ENCODE results near the gene FAM221A. TPM values are rescaled to one million over a fixed set of nuclear protein-coding genes. Genes with fewer than 3 reads are reported as not detected.
"Not testable (repeated sequence)": the region's sequence is repeated elsewhere in the genome, so short reads cannot be mapped to it uniquely, and the experiment has no call there.

The FAM221A gene
- total RNA-seq, 1 experiment from 2014 or later = 5.3 TPM

DNA sequence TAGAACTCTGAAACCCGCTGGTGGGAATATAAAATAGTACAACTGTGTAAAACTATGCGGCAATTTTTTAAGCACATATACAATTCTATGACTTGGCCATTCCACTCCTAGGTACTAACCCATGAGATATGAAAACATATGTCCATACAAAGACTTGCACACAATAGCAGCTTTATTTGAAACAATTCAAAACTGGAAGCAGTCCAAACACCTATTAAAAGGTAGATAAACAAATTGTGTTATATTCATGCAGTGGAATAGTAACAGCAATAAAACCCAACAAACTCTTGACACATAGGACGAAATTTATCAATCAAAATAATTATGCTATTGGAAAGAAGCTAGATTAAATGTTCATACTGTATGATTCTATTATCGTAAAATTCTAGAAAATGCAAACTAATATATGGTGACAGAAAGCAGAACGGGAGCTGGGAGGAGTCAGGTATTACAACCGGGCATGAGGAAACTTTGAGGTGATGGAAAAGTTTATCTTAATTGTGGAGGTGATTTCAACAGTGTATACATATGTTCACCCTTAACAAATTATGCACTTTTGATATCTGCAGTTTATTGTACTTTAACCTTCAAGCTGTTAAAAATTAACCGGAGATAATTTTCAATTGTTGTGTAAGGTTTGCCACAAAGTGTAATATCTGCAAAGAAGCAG lies 29.2 kb downstream of the FAM221A start:
- no peak for DNase-seq (ENCODE audit: low read depth)

DNA sequence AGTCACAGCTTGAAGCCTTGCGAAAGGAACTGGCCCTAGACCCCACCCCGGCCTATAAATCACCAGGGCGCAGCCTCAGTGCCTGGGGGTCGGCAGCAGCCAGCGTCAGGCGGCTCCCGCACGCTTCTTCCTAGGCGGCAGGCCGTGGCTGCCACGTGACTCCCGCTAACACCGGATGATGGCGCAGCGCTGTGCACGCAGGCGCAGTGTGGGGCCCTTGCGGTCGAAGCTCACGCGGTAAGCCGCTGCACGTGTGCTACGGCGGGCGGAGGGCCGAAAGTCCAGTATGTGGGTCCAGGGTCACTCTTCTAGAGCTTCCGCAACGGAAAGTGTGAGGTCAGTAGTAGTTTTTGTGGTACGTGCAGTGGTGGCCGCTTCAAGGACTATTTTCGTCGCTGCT lies 30.0 kb downstream of the FAM221A start, which contains the start of gene STK31:
Gene STK31, plus strand, starts transcription at position 220 of the 400 bp plus-strand sequence. Its CDS starts 67 bp downstream, at position 287.
- DNase-seq (ENCODE audit: low read depth) = no peak

DNA sequence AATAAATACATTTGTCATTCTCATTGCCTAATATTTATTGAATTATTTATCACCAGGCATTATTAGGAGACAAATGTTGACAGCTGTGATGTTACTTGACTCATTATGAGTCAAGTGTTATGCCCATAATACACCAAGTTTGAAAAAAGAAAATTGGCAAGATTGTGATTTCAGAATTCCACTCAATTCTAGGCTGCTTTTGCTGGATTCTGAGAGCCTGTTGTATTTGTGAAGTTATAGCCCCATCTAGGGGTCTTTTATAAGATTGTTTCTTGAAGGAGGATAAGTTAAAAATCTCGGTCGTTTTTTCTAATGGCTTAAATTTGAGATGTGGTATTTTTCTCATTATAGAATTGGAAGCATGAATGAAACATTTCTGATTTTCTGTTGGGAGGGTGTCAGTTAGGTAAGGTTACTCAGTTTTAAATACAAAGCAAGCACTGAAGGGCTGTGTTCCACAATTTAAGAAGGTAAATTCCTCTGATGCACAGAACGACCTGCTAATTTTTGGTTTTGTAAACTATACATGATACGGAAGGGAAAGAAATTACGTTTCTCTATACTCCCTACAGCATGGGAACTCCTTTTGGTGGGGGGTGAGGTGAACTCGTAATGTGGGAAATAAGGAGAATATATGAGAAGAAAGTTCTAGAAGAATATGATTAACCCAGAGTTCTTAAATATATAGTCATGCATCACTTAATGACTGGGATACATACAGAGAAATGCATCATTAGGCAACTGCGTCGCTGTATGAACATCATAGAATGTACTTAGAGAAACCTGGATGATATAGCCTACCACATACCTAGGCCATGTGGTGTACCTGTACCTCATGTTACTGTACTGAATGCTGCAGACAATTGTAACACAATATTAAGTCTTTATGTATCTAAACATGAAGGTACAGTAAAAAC lies 32.6 kb downstream of the FAM221A start:
- peak; percentile 74 for DNase-seq (ENCODE audit: low read depth)

DNA sequence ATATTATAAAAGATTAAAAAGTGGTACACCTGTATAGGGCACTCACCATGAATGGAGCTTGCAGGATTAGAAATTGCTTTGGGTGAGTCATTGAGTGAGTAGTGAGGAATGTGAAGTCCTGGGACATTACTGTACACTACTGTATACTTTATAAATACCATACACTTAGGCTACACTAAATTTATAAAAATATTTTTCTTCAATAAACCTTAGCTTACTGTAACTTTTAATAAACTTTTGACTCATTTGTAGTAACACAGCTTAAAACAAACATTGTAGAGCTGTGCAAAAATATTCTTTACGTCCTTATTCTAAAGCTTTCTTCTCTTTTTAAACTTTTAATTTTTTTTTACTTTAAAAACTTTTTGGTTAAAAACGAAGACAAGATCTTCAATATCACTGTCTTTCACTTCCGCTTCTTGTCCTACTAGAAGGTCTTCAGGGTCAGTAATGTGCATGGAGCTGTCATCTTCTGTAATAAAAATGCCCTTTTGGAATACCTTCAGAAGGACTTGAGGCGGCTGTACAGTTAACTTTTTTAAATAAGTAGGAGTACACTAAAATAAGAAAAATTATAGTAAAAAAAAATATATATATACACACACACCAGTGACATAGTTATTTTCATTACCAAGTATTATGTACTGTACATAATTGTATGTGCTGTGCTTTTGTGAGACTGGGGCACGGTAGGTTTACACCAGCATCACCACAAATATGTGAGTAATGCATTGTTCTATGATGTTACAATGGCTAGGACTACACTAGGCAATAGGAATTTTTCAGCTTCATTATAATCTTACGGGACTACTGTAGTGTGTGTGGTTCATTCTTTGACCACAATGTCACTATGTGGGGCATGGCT lies 33.5 kb downstream of the FAM221A start:
- peak; percentile 91 for DNase-seq (ENCODE audit: low read depth)

DNA sequence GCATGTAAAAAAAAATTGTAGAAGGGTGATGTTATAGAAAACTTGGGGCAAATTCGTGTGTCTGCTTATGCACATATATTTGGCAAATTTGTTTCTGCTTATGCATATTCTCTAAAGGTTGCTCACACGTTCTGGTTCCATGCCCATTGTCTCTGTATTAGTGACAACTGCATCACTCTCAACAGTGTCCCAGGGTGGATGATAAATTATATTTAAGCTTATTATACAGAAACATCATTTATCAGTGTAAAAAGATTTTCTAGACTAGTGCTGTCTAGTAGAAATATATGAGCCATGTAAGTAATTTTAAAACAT lies 34.1 kb downstream of the FAM221A start:
- no peak for DNase-seq (ENCODE audit: low read depth)

DNA sequence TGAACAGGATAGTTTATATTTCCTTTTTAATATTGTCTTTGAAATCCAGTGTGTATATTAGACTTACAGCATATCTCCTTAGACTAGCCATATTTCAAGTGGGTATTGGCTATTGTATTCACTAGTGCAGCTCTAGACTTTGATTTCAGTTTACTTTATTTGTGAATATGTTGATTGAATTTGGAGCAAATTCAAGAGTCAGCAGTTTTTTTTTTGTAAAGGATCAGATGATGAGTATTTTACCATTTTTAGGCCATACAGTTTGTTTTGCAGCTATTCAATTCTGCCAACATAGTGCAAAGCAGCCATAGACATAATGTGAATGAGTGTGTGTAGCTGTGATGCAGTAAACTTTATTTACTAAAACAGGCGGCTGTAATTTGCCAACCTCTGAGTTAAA lies 34.6 kb downstream of the FAM221A start:
- no peak for DNase-seq (ENCODE audit: low read depth)

DNA sequence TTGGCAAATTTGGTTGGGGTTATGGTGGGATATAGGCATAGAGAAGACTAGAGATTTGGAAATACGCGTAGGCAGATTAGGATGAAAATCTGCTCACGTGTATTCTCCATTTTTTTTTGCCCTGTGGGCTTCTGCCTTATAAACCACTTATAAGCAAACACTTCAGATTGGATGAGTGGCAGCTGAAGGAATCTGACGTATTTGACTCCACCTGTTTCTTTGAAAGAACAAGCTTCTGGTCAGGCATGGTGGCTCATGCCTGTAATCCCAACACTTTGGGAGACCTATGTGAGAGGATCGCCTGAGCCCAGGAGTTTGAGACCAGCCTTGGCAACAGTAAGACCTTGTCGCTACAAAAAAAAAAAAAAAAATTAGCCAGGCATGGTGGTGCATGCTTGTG lies 35.1 kb downstream of the FAM221A start:
- DNase-seq (ENCODE audit: low read depth) = no peak

DNA sequence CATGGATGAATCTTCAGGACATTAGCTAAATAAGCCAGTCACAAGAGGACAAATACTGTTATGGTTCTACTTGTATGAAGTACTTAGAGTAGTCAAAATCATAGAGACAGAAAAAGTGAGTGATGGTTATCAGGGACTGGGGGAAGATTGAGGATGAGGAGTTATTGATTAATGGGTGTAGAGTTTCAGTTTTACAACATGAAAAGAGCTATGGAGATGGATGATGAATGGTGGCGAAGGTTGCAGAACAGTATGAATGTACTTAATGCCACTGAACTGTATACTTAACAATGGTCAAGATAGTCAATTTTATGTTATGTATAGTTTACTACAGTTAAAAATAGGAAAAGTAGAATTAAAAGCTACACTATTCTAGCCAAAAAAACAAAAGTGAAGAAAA lies 37.8 kb downstream of the FAM221A start:
- no peak for DNase-seq (ENCODE audit: low read depth)

DNA sequence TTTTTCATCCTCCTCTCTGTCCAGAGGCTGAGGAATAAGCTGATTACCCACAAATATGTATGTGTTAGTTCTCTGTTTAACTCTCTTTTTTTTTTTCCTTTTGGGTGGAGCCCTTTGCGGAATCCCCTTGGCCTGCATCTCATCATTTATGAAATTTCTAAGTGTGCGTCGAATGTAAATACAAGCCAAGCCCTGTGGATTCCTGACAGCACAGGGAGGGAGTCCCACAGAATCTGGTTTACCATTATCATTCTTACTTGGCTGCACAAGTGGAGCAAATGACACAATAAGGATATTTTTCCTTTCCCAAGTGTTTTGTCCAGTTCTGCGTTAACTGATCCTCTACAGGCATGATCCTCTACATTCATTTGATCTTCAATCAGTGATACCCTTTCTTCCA lies 41.5 kb downstream of the FAM221A start:
- no peak for DNase-seq (ENCODE audit: low read depth)

DNA sequence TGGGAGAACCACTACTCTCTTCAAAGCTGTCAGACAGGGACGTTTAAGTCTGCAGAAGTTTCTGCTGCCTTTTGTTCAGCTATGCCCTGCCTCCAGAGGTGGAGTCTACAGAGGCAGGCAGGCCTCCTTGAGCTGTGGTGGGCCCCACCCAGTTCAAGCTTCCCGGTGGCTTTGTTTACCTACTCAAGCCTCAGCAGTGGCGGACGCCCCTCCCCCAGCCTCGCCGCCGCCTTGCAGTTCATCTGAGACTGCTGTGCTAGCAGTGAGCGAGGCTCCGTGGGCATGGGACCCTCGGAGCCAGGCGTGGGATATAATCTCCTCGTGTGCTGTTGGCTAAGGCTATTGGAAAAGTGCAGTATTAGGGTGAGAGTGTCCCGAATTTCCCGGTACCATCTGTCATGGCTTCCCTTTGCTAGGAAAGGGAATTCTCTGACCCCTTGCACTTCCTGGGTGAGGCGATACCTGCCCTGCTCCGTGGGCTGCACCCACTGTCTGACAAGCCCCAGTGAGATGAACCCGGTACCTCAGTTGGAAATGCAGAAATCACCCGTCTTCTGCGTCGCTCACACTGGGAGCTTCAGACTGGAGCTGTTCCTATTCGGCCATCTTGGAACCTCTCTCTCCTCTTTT lies 42.7 kb downstream of the FAM221A start:
- not testable (repeated sequence) for DNase-seq (ENCODE audit: low read depth)

DNA sequence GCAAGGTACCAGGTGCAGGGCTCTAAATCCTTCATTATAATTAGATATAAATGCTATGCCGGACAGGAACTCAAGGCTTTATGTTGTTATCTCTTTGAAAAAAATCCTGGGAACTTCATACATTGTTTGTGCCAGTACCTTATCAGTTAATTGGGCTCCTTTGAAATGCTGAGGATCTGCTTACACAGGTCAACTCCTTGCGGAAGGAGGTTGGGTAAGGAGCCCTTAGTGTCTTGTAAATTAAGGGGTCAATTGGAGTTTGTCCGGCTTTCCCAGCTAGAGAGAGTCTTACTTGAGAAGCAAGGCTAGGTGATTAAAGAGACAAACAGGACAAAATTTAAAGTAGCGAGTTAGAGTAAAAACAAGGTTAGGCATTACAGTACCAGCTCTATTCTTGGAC lies 44.1 kb downstream of the FAM221A start:
- DNase-seq (ENCODE audit: low read depth) = not testable (repeated sequence)

DNA sequence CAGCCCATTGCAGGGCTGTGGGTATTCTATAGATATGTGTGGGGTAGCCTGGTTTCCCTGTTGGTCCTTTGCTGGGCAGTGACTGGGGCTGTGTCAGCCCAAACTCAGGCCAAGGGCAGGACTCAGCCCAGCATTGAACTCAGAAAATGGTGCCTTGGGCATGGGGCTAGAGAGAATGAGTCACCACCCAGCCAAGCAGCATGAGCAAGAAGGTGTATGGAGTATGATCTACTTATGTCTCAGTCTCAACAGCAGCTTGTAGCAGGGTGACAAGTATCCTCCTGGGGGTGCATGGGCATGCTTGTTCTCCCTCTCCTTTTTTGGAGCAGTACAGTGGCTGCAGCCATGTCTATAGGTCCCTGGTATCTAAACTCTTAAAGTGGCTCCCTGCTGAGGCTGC lies 62.1 kb downstream of the FAM221A start:
- peak; percentile 59 for DNase-seq (ENCODE audit: low read depth)

DNA sequence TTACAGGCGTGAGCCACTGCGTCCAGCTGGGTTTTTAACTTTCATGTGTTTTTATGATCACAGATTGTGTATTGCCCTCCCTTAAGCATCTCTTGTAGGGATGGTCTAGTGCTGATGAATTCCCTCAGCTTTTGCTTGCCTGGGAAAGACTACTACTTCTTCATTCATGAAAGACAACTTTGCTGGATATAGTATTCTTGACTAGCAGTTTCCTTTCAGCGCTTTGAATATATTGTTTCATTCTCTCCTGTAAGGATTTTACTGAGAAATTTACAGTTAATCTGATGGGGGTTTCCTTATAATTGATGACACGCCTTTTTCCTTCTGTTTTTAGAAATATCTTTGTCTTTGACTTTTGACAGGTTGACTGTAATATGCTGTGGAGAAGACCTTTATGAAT lies 63.2 kb downstream of the FAM221A start:
- DNase-seq (ENCODE audit: low read depth) = no peak

DNA sequence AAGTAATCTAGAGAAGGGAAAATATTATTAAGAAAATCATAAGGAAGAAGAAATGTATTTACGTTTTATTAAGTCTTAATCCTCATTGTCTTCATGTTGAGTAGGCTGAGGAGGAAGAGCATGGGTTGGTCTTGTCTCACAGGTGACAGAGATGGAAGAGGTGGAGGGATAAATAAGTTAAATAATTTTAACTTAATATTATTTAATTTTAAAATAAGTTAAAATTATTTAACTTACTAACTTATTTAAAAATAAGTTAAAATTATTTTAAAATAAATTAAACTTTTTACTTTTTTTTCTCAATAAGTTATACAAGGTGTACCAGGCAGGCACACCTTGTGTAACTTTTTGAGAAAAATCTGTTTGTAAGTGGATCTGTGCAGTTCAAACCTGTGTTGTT lies 66.6 kb downstream of the FAM221A start:
- no peak for DNase-seq (ENCODE audit: low read depth)

DNA sequence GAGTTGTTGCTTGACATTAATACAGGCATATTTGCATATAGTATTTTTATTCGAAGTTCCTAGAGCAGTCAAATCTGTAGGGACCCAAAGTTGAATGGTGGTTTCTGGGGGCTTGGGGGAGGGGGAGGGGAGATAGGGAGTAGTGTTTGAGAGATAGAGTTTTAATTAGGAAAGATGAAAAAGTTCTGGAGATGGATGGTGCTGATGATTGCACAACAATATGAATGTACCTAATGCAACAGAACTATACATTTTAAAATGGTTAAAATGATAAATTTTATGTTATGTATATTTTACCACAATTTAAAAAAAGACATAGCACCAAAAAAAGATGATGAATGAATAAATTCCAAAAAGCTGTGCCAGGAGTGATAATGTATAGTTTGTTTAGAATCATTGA lies 71.9 kb downstream of the FAM221A start:
- DNase-seq (ENCODE audit: low read depth) = no peak

Other genes with a start within 250 kb of the FAM221A start
- gene IGF2BP3, start 209.7 kb upstream of the FAM221A start, total RNA-seq (2014; rRNA removed; shearing (Covaris generic)) = 50.6 and 76.9 TPM in 2 replicates
- gene TRA2A, start 148.2 kb upstream of the FAM221A start, total RNA-seq (2014; rRNA removed; shearing (Covaris generic)) = 27.5 and 31.6 TPM in 2 replicates
- gene CCDC126, start 82.8 kb upstream of the FAM221A start, total RNA-seq (2014; rRNA removed; shearing (Covaris generic)) = 10.3 and 11.3 TPM in 2 replicates
- not detected in 2 replicates for gene STK31, start 30.0 kb downstream of the FAM221A start, total RNA-seq (2014; rRNA removed; shearing (Covaris generic))

Data from M059J (cell line).